ENCODE data around the gene RANBP9.

RANBP9 gene

DNA sequence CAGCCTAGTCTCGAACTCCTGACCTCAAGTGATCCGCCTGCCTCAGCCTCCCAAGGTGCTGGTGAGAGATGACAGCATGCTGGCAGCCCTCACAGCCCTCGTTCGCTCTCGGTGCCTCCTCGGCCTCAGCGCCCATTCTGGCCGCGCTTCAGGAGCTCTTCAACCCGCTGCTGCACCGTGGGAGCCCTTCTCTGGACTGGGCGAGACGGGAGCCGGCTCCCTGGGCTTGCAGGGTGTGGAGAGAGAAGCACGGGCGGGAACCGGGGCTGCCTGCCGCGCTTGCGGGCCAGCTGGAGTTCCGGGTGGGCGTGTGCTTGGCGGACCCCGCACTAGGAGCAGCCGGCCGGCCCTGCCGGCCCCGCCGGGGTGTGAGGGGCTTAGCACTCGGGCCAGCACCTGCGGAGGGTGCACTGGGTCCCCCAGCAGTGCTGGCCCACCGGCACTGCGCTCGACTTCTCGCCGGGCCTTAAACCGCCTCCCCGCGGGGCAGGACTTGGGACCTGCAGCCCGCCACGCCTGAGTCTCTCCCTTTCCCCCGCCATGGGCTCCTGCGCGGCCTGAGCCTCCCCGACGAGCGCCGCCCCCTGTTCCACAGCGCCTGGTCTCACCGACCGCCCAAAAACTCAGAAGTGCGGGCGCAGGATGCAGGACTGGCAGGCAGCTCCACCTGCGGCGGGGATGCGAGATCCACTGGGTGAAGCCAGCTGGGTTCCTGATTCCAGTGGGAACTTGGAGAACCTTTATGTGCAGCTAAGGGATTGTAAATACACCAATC is 31.5 kb upstream of the RANBP9 start:
- H3K36me3 ChIP-seq: no peaks in the 10 kb centered on the region
- DNase-seq: no peak
- H3K4me3 ChIP-seq: no peak overlapping the region
- no peaks in the 10 kb centered on the region for H3K9me3 ChIP-seq
- H3K27ac ChIP-seq: no peak overlapping the region
- H3K4me1 ChIP-seq: no peaks in the 10 kb centered on the region
- H3K27me3 ChIP-seq: no peaks in the 10 kb centered on the region
- intact Hi-C loops (cut with DNase I; ENCODE audit: low total_unique reads): no loop called here
- TF ChIP-seq, protein P1, sequence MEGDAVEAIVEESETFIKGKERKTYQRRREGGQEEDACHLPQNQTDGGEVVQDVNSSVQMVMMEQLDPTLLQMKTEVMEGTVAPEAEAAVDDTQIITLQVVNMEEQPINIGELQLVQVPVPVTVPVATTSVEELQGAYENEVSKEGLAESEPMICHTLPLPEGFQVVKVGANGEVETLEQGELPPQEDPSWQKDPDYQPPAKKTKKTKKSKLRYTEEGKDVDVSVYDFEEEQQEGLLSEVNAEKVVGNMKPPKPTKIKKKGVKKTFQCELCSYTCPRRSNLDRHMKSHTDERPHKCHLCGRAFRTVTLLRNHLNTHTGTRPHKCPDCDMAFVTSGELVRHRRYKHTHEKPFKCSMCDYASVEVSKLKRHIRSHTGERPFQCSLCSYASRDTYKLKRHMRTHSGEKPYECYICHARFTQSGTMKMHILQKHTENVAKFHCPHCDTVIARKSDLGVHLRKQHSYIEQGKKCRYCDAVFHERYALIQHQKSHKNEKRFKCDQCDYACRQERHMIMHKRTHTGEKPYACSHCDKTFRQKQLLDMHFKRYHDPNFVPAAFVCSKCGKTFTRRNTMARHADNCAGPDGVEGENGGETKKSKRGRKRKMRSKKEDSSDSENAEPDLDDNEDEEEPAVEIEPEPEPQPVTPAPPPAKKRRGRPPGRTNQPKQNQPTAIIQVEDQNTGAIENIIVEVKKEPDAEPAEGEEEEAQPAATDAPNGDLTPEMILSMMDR (IDR thresholded peaks at IDR 0.05): no peak

DNA sequence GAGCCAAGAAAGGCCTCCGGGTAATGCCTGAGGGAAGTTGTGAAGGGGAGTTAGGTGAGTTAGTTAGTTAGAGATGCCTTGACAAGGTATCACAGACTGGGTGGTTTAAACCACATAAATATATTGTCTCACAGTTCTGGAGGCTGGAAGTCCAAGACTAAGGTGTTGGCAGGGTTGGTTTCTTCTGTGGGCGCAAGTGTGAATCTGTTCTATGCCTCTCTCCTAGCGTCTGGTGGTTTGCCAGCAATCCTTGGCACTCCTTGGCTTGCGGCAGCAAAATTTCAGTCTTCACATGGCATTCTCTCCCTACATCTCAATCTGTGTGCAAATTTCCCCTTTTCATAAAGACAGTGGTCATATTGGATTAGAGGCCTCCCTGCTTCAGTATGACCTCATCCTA is 29.7 kb upstream of the RANBP9 start:
- no peak overlapping the region for H3K27ac ChIP-seq
- TF ChIP-seq, protein P1 (IDR thresholded peaks at IDR 0.05): no peak
- no peak for DNase-seq
- H3K36me3 ChIP-seq: no peaks in the 10 kb centered on the region
- no peaks in the 10 kb centered on the region for H3K9me3 ChIP-seq
- no peaks in the 10 kb centered on the region for H3K4me1 ChIP-seq
- intact Hi-C loops (cut with DNase I; ENCODE audit: low total_unique reads): no loop called here
- no peak overlapping the region for H3K4me3 ChIP-seq
- H3K27me3 ChIP-seq: no peaks in the 10 kb centered on the region

DNA sequence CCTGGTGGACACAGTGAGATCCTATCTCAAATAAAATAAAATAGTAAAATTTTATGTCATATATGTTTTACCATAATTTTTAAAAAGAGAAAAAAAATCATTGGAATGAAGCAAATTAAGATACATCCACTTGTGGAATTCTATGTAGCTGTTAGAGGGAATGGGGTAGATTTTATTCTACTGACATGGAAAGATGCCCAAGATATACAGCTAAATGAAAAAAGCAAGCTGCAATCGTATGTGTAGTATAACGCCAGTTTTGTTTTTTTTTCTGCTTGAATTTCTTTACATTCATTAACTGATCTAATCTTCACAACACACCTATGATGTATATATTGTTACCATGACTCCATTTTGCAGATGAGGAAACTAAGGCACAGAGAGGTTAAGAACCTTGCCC is 23.4 kb upstream of the RANBP9 start:
- H3K27ac ChIP-seq: no peak overlapping the region
- H3K4me3 ChIP-seq: no peak overlapping the region
- no peaks in the 10 kb centered on the region for H3K9me3 ChIP-seq
- H3K36me3 ChIP-seq: no peaks in the 10 kb centered on the region
- no peak for DNase-seq
- TF ChIP-seq, protein P1 (IDR thresholded peaks at IDR 0.05): no peak
- intact Hi-C loops (cut with DNase I; ENCODE audit: low total_unique reads): no loop called here
- no peaks in the 10 kb centered on the region for H3K27me3 ChIP-seq
- H3K4me1 ChIP-seq: peaks cover 0 to 11% (median 3%) of the 10 kb centered on the region in 4 donors

DNA sequence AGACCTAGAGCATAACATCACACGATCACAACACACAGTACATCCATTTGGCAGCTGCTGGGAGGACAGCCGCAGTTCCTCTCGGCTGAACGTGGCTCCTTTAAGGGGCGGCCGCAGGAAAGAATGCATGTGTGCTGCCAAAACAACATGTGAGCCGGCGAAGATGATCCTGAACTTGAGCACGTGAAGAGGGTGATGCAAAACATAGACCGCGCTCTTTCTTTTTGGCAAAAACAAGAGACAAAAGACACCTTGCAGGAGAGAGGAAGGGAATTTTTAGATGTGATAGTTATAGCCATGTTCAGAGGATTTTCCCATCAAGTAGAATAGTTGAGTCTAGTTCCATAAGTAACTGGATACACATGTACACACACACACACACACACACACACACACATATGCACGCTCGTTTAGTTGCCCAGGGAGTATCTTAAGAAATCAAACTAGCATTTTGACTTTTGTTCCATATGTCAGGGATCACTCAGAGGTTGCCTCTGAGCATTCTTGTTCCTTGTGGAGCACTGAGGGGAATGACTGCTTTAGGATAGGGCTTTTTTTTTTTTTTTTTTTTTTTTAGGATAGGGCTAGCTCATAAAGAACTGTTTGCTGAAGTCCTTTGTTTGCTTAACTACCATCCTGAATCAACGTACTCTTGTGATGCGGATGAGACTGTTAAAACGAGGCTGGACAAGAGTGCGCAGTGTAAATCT is 21.7 kb upstream of the RANBP9 start:
- H3K4me3 ChIP-seq: peak overlapping the region in 1 of 2 donors; percentile 20

DNA sequence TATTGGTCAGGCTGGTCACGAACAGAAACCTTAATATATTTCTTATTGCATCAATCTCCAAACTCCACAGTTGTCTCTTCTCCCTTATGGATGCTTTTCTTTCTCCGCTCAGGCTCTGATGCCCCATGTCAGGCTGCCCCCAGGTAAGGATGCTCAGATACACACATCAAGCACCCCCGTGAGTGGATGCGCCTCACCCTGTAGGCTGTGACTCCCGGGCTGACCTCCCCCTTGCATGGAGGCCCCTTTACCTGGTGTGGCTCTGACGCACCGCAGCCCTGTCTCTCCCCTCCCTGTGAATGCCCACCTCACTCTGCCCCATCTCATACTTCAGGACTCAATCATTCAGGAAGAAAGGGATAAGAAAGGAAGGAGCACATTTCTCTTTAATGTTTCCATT is 19.1 kb upstream of the RANBP9 start:
- no peak overlapping the region for H3K27ac ChIP-seq
- H3K9me3 ChIP-seq: no peaks in the 10 kb centered on the region
- no peak for DNase-seq
- H3K27me3 ChIP-seq: no peaks in the 10 kb centered on the region
- intact Hi-C loops (cut with DNase I; ENCODE audit: low total_unique reads): no loop called here
- H3K4me3 ChIP-seq: no peak overlapping the region
- H3K36me3 ChIP-seq: no peaks in the 10 kb centered on the region
- TF ChIP-seq, protein P1 (IDR thresholded peaks at IDR 0.05): no peak
- H3K4me1 ChIP-seq: peaks cover 0 to 11% (median 3%) of the 10 kb centered on the region in 4 donors

More for the DNA sequence above, 21.7 kb upstream of the RANBP9 start:
- TF ChIP-seq, protein P1 (IDR thresholded peaks at IDR 0.05): no peak
- intact Hi-C loops (cut with DNase I; ENCODE audit: low total_unique reads): no loop called here
- no peaks in the 10 kb centered on the region for H3K36me3 ChIP-seq
- H3K4me1 ChIP-seq: peaks cover 0 to 11% (median 3%) of the 10 kb centered on the region in 4 donors
- no peaks in the 10 kb centered on the region for H3K9me3 ChIP-seq
- H3K27me3 ChIP-seq: no peaks in the 10 kb centered on the region
- no peak overlapping the region for H3K27ac ChIP-seq
- peak; percentile 78 to 81 for DNase-seq
